K562 (cell line): ENCODE measurements around the gene LAMA2. TPM values are rescaled to one million over a fixed set of nuclear protein-coding genes. Genes with fewer than 3 reads are reported as not detected.

ENCODE experiments used
- ARID3A ChIP-seq: IDR thresholded peaks from 2 replicates; pipeline ENCODE4 v1.6.1; 2012; ENCODE audit warnings: low read depth, low read length, improper control_type of control experiment, borderline replicate concordance
- CC2D1A ChIP-seq: fragments of 450-650 bp; IDR thresholded peaks from 2 replicates; pipeline ENCODE4 v1.6.1; 2017; ENCODE audit warnings: mild to moderate bottlenecking
- NCOA4 ChIP-seq: fragments of 450-650 bp; IDR thresholded peaks from 2 replicates; pipeline ENCODE4 v1.6.1; 2018; ENCODE audit warnings: mild to moderate bottlenecking; ENCODE audit not compliant: partially characterized antibody
- ZNF318 ChIP-seq, 2 experiments: fragments of 450-650 bp; IDR thresholded peaks; 2 replicates each; pipeline ENCODE4 v1.6.1; 2016; ENCODE audit warnings: mild to moderate bottlenecking in 2 of 2, borderline replicate concordance in 1 of 2, low read depth in 1 of 2, moderate library complexity in 1 of 2
- polyA plus RNA-seq, 8 experiments: library from polyadenylated mRNA; depleted of rRNA in 4 of 8; stranded (reverse) in 5 of 8; unstranded in 3 of 8; fragments of >200 nt; fragmentation: Nextera tagmentation in 2 of 8; fragmentation: Illumina TruSeq in 1 of 8; extraction: Ambion mirVana in 2 of 8; extraction: Trizol in 1 of 8; gene quantifications; 2 replicates each; pipeline versions ENCODE4 v1.2.1 to v1.2.3, GENCODE V29; 2011 to 2014; ENCODE audit warnings: inconsistent platforms in 1 of 8, missing spikeins in 1 of 8
- total RNA-seq, 7 experiments: library from RNA; depleted of rRNA in 6 of 7; stranded (reverse); fragments of >200 nt in 6 of 7; fragmentation: Illumina TruSeq in 2 of 7; extraction: Trizol in 2 of 7; gene quantifications; 2 replicates each; pipeline versions ENCODE4 v1.2.1 to v1.2.3, GENCODE V29; 2011 to 2021; ENCODE audit warnings: low replicate concordance in 1 of 7

The LAMA2 gene
- total and polyA plus RNA-seq, 9 of the 15 experiments (the other 6 are each of a cell fraction or from before 2014, with no cell fraction given) = 0.04 to 1.5 (median 0.36) TPM

GRCh38 chr6:129276986-129277385, 394.0 kb downstream of the LAMA2 start (continued):
- TF ChIP-seq ZNF318 (IDR thresholded peaks at IDR 0.05; ENCODE audit: borderline replicate concordance in 1 of 2, low read depth in 1 of 2) (no peak), CC2D1A (no peak), ARID3A (no peak), NCOA4 (no peak)
